ENCODE results near the gene PODN.

DNA sequence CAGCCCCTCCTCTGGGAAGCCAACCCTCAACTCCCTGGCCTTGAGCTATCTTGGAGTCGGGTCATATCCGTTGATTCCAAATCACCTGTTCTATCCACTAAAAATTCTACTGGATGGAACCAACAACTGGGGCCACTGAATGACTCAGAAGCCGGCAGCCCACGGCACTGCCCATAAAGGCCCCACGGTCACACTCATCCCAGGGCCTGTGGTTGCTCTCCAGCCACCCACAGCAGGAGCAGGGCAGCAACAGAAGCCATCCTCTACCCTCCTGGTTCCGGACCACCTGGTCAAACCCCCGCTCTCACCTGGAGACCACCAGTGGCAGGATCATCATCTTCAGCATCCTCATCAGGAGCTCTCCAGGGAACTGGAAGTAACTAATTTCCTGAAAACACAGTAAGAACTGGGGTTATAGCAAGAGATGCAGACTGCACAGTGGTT is 72.1 kb downstream of the PODN start:
- TF ChIP-seq, protein P1, sequence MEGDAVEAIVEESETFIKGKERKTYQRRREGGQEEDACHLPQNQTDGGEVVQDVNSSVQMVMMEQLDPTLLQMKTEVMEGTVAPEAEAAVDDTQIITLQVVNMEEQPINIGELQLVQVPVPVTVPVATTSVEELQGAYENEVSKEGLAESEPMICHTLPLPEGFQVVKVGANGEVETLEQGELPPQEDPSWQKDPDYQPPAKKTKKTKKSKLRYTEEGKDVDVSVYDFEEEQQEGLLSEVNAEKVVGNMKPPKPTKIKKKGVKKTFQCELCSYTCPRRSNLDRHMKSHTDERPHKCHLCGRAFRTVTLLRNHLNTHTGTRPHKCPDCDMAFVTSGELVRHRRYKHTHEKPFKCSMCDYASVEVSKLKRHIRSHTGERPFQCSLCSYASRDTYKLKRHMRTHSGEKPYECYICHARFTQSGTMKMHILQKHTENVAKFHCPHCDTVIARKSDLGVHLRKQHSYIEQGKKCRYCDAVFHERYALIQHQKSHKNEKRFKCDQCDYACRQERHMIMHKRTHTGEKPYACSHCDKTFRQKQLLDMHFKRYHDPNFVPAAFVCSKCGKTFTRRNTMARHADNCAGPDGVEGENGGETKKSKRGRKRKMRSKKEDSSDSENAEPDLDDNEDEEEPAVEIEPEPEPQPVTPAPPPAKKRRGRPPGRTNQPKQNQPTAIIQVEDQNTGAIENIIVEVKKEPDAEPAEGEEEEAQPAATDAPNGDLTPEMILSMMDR (IDR thresholded peaks at IDR 0.05; ENCODE audit: insufficient read depth, low read length), result no peak
- no peak for TF ChIP-seq POLR2AphosphoS5 (IDR thresholded peaks at IDR 0.05; ENCODE audit: low read depth)
- TF ChIP-seq, protein P2, sequence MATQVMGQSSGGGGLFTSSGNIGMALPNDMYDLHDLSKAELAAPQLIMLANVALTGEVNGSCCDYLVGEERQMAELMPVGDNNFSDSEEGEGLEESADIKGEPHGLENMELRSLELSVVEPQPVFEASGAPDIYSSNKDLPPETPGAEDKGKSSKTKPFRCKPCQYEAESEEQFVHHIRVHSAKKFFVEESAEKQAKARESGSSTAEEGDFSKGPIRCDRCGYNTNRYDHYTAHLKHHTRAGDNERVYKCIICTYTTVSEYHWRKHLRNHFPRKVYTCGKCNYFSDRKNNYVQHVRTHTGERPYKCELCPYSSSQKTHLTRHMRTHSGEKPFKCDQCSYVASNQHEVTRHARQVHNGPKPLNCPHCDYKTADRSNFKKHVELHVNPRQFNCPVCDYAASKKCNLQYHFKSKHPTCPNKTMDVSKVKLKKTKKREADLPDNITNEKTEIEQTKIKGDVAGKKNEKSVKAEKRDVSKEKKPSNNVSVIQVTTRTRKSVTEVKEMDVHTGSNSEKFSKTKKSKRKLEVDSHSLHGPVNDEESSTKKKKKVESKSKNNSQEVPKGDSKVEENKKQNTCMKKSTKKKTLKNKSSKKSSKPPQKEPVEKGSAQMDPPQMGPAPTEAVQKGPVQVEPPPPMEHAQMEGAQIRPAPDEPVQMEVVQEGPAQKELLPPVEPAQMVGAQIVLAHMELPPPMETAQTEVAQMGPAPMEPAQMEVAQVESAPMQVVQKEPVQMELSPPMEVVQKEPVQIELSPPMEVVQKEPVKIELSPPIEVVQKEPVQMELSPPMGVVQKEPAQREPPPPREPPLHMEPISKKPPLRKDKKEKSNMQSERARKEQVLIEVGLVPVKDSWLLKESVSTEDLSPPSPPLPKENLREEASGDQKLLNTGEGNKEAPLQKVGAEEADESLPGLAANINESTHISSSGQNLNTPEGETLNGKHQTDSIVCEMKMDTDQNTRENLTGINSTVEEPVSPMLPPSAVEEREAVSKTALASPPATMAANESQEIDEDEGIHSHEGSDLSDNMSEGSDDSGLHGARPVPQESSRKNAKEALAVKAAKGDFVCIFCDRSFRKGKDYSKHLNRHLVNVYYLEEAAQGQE (IDR thresholded peaks at IDR 0.05; ENCODE audit: insufficient replicate concordance, low read depth), result no peak

All from HL-60 (cell line).